Measurements from ENCODE around the gene CMTM7. TPM values are rescaled to one million over a fixed set of nuclear protein-coding genes. Genes with fewer than 3 reads are reported as not detected.

The CMTM7 gene
- total RNA-seq, 1 donor from 2014 or later, result 95.5 TPM

DNA sequence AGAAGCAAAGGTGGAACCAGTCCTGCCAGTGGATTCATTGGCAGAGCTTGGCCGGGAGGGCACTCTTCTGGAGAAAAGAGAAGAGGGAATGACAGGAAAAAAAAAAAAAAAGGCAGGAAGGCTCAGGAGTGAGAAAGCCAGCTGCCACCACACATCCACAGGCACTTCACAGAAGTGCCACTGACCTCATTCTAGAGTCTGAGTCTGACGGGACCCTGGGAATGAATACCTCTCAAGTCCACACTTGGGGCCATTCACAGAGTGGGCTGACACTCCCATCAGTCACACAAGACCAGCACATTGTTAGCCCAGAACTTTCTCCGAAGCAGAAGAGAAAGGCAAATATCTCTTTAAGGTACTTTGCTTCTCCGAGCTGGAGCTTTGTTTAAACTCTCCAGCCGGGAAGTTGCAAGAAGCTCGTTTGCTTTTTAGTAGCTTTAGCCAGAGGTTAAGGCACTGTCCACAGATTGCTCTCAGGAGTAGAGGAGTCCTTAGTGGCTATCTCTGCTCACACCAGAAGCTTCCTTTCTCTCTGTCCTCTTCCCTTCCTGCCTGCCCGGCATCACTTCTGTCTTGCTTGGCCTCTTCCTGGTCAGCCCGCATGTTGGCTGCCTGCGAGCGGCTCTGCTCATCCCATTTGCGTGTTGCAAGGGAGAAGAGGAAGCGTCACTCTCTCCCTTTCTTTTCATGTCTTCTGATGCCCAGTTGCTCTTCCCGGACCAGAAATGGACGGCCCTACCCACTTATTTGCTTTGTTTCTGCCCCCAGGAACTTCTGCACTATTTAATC lies 57.2 kb downstream of the CMTM7 start:
- peak overlapping the region; percentile 8 for H3K4me3 Mint-ChIP-seq (ENCODE audit: unreplicated experiment)
- TF ChIP-seq, protein P1, sequence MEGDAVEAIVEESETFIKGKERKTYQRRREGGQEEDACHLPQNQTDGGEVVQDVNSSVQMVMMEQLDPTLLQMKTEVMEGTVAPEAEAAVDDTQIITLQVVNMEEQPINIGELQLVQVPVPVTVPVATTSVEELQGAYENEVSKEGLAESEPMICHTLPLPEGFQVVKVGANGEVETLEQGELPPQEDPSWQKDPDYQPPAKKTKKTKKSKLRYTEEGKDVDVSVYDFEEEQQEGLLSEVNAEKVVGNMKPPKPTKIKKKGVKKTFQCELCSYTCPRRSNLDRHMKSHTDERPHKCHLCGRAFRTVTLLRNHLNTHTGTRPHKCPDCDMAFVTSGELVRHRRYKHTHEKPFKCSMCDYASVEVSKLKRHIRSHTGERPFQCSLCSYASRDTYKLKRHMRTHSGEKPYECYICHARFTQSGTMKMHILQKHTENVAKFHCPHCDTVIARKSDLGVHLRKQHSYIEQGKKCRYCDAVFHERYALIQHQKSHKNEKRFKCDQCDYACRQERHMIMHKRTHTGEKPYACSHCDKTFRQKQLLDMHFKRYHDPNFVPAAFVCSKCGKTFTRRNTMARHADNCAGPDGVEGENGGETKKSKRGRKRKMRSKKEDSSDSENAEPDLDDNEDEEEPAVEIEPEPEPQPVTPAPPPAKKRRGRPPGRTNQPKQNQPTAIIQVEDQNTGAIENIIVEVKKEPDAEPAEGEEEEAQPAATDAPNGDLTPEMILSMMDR (IDR thresholded peaks at IDR 0.05; ENCODE audit: partially characterized antibody, unreplicated experiment), result no peak
- no peaks in the 10 kb centered on the region for H3K27me3 Mint-ChIP-seq (ENCODE audit: unreplicated experiment)
- H3K9me3 Mint-ChIP-seq (ENCODE audit: unreplicated experiment), result peaks cover 2% of the 10 kb centered on the region
- peak overlapping the region; percentile 14 for H3K27ac Mint-ChIP-seq (ENCODE audit: unreplicated experiment)
- DNase-seq, result no peak
- peaks cover 30% of the 10 kb centered on the region for H3K4me1 Mint-ChIP-seq (ENCODE audit: low read depth, unreplicated experiment)
- H3K36me3 Mint-ChIP-seq (ENCODE audit: unreplicated experiment), result no peaks in the 10 kb centered on the region

GRCh38 chr3:32449691-32450090 lies 58.0 kb downstream of the CMTM7 start:
- TF ChIP-seq, protein P1 (IDR thresholded peaks at IDR 0.05; ENCODE audit: partially characterized antibody, unreplicated experiment), result no peak
- DNase-seq, result no peak
- peaks cover 34% of the 10 kb centered on the region for H3K4me1 Mint-ChIP-seq (ENCODE audit: low read depth, unreplicated experiment)
- no peaks in the 10 kb centered on the region for H3K27me3 Mint-ChIP-seq (ENCODE audit: unreplicated experiment)
- H3K4me3 Mint-ChIP-seq (ENCODE audit: unreplicated experiment), result no peak overlapping the region
- H3K27ac Mint-ChIP-seq (ENCODE audit: unreplicated experiment), result peak overlapping the region; percentile 30
- H3K36me3 Mint-ChIP-seq (ENCODE audit: unreplicated experiment), result peaks cover 3% of the 10 kb centered on the region
- H3K9me3 Mint-ChIP-seq (ENCODE audit: unreplicated experiment), result peaks cover 2% of the 10 kb centered on the region

GRCh38 chr3:32450426-32450825 lies 58.8 kb downstream of the CMTM7 start:
- peaks cover 8% of the 10 kb centered on the region for H3K36me3 Mint-ChIP-seq (ENCODE audit: unreplicated experiment)
- peak overlapping the region; percentile 65 for H3K27ac Mint-ChIP-seq (ENCODE audit: unreplicated experiment)

GRCh38 chr3:32450992-32451659 lies 59.5 kb downstream of the CMTM7 start:
- H3K36me3 Mint-ChIP-seq (ENCODE audit: unreplicated experiment), result peaks cover 8% of the 10 kb centered on the region
- no peak for DNase-seq
- peak overlapping the region; percentile 65 for H3K27ac Mint-ChIP-seq (ENCODE audit: unreplicated experiment)
- TF ChIP-seq, protein P1 (IDR thresholded peaks at IDR 0.05; ENCODE audit: partially characterized antibody, unreplicated experiment), result no peak
- peaks cover 5% of the 10 kb centered on the region for H3K9me3 Mint-ChIP-seq (ENCODE audit: unreplicated experiment)
- no peak overlapping the region for H3K4me3 Mint-ChIP-seq (ENCODE audit: unreplicated experiment)
- H3K27me3 Mint-ChIP-seq (ENCODE audit: unreplicated experiment), result no peaks in the 10 kb centered on the region
- H3K4me1 Mint-ChIP-seq (ENCODE audit: low read depth, unreplicated experiment), result peaks cover 49% of the 10 kb centered on the region

More at GRCh38 chr3:32450426-32450825, 58.8 kb downstream of the CMTM7 start:
- DNase-seq, result no peak
- Mint-ChIP-seq H3K9me3 (ENCODE audit: unreplicated experiment) (peaks cover 2% of the 10 kb centered on the region), H3K4me1 (ENCODE audit: low read depth, unreplicated experiment) (peaks cover 42% of the 10 kb centered on the region), H3K4me3 (ENCODE audit: unreplicated experiment) (peak overlapping the region; percentile 21), H3K27me3 (ENCODE audit: unreplicated experiment) (no peaks in the 10 kb centered on the region)
- TF ChIP-seq, protein P1 (IDR thresholded peaks at IDR 0.05; ENCODE audit: partially characterized antibody, unreplicated experiment), result no peak

- H3K27me3 Mint-ChIP-seq (ENCODE audit: unreplicated experiment), result no peaks in the 10 kb centered on the region
- H3K27ac Mint-ChIP-seq (ENCODE audit: unreplicated experiment), result no peak overlapping the region
- no peak overlapping the region for H3K4me3 Mint-ChIP-seq (ENCODE audit: unreplicated experiment)
- TF ChIP-seq, protein P1 (IDR thresholded peaks at IDR 0.05; ENCODE audit: partially characterized antibody, unreplicated experiment), result no peak
- DNase-seq, result no peak
- H3K4me1 Mint-ChIP-seq (ENCODE audit: low read depth, unreplicated experiment), result peaks cover 46% of the 10 kb centered on the region
- H3K9me3 Mint-ChIP-seq (ENCODE audit: unreplicated experiment), result peaks cover 5% of the 10 kb centered on the region
- H3K36me3 Mint-ChIP-seq (ENCODE audit: unreplicated experiment), result peaks cover 8% of the 10 kb centered on the region
Observed at GRCh38 chr3:32452009-32452408, 60.4 kb downstream of the CMTM7 start.
